ENCODE measurements around the gene ID1.
"Not testable (repeated sequence)": the region's sequence is repeated elsewhere in the genome, so short reads cannot be mapped to it uniquely, and the experiment has no call there.

DNA sequence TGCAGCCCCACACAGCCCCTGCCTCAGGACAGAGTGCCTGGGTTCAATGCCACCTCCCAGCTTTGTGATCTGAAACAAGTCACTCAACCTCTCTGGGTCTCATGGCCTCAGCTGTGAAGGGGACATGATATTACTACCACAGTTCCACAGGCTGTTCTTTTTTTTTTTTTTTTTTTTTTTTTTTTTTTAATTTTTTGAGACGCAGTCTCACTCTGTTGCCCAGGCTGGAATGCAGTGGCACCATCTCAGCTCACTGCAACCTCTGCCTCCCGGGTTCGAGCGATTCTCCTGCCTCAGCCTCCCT is 8.7 kb upstream of the ID1 start:
- not testable (repeated sequence) for TF ChIP-seq YY1 (IDR thresholded peaks at IDR 0.05; ENCODE audit: insufficient read depth, insufficient read length); ZNF274 (IDR thresholded peaks at IDR 0.05; ENCODE audit: low read depth, low read length); SUZ12 (IDR thresholded peaks at IDR 0.05; ENCODE audit: extremely low read depth, insufficient read depth, insufficient read length)
